ENCODE data around the gene TANGO2. TPM values are rescaled to one million over a fixed set of nuclear protein-coding genes. Genes with fewer than 3 reads are reported as not detected.

TANGO2 gene
- total and polyA plus RNA-seq, 10 of the 15 experiments (the other 5 are each of a cell fraction or from before 2014, with no cell fraction given): 4.0 to 24.8 (median 20.9) TPM

DNA sequence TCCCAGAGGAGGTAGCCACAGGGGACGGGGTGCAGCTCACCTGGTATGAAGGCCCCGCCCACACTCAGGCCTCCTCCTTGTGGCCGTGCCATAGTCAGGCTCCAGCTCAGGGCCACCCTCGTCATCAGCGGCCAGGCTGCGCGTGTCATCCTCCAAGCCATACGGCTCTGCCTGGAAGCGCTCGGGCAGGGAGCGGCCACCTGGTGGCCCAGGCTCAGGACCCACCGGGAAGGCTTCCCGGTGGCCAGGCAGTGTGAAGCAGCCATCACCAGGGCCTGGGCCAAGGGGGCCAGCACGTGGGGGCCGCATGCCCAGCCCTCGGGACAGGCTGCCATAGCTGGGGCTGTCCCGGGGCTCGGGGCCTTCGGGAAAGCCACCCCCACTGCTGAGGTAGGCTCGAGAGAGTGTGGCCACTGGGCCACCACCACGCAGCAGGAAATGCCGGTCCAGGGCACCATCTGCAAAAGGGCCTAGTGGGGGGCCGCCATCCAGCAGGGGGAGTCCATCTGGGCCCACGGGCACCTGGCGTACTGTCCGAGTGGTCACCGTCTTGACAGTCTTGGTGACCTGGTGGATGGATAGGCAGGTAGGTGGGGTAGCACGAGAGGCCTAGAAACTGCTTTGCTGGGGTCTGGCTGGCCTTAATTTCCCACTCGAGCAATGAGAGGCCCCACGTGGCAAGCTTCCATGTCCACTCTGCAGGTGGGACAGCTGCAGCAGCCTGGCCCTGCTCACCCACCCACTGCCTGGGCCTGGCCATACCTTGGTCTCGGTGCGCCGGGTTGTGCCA lies 39.5 kb upstream of the TANGO2 start (continued):
- TF ChIP-seq, protein P1, sequence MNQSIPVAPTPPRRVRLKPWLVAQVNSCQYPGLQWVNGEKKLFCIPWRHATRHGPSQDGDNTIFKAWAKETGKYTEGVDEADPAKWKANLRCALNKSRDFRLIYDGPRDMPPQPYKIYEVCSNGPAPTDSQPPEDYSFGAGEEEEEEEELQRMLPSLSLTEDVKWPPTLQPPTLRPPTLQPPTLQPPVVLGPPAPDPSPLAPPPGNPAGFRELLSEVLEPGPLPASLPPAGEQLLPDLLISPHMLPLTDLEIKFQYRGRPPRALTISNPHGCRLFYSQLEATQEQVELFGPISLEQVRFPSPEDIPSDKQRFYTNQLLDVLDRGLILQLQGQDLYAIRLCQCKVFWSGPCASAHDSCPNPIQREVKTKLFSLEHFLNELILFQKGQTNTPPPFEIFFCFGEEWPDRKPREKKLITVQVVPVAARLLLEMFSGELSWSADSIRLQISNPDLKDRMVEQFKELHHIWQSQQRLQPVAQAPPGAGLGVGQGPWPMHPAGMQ (IDR thresholded peaks at IDR 0.05; ENCODE audit: borderline replicate concordance): no peak

DNA sequence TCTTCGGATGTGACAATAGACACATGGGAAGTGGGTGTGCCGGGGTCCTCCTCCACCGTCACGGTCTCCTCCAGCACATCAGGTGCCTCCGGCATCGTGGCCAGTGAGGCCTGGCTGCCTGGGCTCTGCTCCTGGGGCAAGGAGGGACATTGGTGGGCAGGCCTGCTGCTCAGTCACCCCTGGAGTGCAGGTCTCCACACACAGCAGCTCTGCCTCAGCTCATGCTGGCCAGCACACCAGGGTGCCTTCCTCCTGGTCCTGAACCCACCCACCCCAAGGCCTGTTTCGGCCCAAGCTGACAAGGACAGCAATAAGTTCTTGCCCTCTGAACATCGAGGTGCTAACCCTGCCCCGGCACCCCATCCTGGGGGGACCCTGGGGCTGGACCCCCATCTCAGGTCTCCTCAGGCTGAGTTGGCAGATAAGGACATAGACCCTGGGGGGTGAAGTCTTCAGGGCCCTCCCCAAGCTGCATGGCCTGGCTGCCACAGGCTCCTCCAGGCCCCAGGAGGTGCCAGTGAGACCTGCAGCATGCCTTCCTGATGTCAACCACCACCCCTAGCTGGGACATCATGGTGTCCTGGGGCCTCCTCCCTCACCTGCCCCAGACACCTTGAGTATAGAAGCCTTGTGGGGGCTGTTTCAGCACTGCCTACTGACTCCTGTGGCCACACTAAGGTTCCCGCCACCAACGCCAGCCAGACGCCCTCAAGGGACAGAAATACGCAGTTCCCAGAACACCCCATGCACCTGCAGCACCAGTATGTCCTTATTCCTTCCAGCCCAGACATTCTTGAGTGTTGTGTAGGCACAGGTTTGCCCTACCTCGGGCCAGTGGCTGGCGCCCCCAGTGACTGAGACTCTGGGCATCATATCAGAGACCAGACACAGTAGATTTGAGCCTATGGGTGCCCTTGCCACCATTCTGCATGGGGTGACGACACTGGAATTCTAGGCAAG lies 38.7 kb upstream of the TANGO2 start:
- in situ Hi-C loops (cut with MboI): no loop called here
- Histone ChIP-seq H3K27me3 (replicated peaks in 1 of 2; ENCODE audit: control insufficient read depth in 2 of 2, insufficient read depth in 2 of 2, low read length in 1 of 2) (0 out of 4 replicates have a peak, but pooled peaks cover 0 to 2% of the 10 kb centered on the region in 2 experiments), H3K27ac (ENCODE audit: control insufficient read depth, insufficient read depth) (no peak overlapping the region), H3K36me3 (ENCODE audit: control insufficient read depth in 2 of 2, insufficient read depth in 2 of 2, low read length in 1 of 2) (no peaks in the 10 kb centered on the region; a peak in 1 of 4 replicates), H4K20me1 (ENCODE audit: control insufficient read depth, insufficient read depth) (no peaks in the 10 kb centered on the region), H3K4me2 (ENCODE audit: control insufficient read depth, insufficient read depth) (no peak overlapping the region), H3K9me3 (replicated peaks; ENCODE audit: control insufficient read depth, insufficient read depth, low read length) (no peaks in the 10 kb centered on the region), H3K4me3 (no peak overlapping the region), H3K79me2 (ENCODE audit: control insufficient read depth, insufficient read depth, low read length) (no peaks in the 10 kb centered on the region), H3K9ac (ENCODE audit: control insufficient read depth, insufficient read depth, low read length) (no peak overlapping the region), H3K4me1 (ENCODE audit: control insufficient read depth, insufficient read depth, low read length) (no peaks in the 10 kb centered on the region), H2AFZ (ENCODE audit: control insufficient read depth, low read depth, low read length) (no peak overlapping the region)
- ATAC-seq: no peak
- POLR2A ChIA-PET: no interaction called here
- SMC1A ChIA-PET (ENCODE audit: uncharacterized antibody, unreplicated experiment): no interaction called here
- FAIRE-seq: no peak
- intact Hi-C loops (cut with micrococcal nuclease; ENCODE audit: unreplicated experiment): no loop called here
- DNase-seq (ENCODE audit: low read depth, low spot score): no peak
- 56% methylated on average over 16 of the region's 16 CpGs for WGBS (ENCODE audit: insufficient coverage, insufficient replicate concordance, low lambda C conversion rate, missing lambda C conversion rate)
- CTCF ChIA-PET: no interaction called here
- no TSS peak for BruUV-seq (replicated peaks)
- RAD21 ChIA-PET (ENCODE audit: unreplicated experiment): no interaction called here
- no peak for TF ChIP-seq POLR2A (IDR thresholded peaks at IDR 0.05; ENCODE audit: low read depth, low read length)
- TF ChIP-seq, protein P2, sequence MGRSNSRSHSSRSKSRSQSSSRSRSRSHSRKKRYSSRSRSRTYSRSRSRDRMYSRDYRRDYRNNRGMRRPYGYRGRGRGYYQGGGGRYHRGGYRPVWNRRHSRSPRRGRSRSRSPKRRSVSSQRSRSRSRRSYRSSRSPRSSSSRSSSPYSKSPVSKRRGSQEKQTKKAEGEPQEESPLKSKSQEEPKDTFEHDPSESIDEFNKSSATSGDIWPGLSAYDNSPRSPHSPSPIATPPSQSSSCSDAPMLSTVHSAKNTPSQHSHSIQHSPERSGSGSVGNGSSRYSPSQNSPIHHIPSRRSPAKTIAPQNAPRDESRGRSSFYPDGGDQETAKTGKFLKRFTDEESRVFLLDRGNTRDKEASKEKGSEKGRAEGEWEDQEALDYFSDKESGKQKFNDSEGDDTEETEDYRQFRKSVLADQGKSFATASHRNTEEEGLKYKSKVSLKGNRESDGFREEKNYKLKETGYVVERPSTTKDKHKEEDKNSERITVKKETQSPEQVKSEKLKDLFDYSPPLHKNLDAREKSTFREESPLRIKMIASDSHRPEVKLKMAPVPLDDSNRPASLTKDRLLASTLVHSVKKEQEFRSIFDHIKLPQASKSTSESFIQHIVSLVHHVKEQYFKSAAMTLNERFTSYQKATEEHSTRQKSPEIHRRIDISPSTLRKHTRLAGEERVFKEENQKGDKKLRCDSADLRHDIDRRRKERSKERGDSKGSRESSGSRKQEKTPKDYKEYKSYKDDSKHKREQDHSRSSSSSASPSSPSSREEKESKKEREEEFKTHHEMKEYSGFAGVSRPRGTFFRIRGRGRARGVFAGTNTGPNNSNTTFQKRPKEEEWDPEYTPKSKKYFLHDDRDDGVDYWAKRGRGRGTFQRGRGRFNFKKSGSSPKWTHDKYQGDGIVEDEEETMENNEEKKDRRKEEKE (IDR thresholded peaks at IDR 0.05): no peak
